HCT116 (cell line): ENCODE measurements around the gene STK40. TPM values are rescaled to one million over a fixed set of nuclear protein-coding genes. Genes with fewer than 3 reads are reported as not detected.

Source experiments
- ATAC-seq: fragments of 200-7000 bp; cut with Tn5 transposase; 2 replicates; pipeline ENCODE4 v1.9.1; 2020; ENCODE audit warnings: mild to moderate bottlenecking, moderate library complexity
- BruUV-seq: library from RNA; stranded (reverse); fragments of 400-500 nt; replicated peaks from 2 replicates; lab custom pipeline; 2021; lab: Mats Ljungman, UMichigan
- CTCF ChIA-PET: fragments of 300-600 bp; sonication (Branson Sonifier 250); formaldehyde crosslinking; loops from one replicate; lab custom pipeline; 2021; ENCODE audit warnings: antibody characterized with exemption; lab: Charles Lee
- POLR2A ChIA-PET: fragments of 300-600, 350-600 bp; sonication (Branson Sonifier 250); formaldehyde crosslinking; loops from one replicate; lab custom pipeline; 2021; ENCODE audit warnings: antibody characterized with exemption; lab: Charles Lee
- RAD21 ChIA-PET, 2 experiments: fragments of 300-600 bp; sonication (Branson Sonifier 250); formaldehyde crosslinking; loops; one replicate each; lab custom pipeline; 2023; ENCODE audit warnings: low total read pairs in 2 of 2; ENCODE audit not compliant: uncharacterized antibody in 2 of 2, unreplicated experiment in 2 of 2, low non-redundant PET in 1 of 2; lab: Charles Lee
- DNase-seq: peaks from one replicate; pipeline ENCODE4 v3.0.0-alpha.2; 2010; ENCODE audit warnings: low read depth, low spot score
- H2AFZ ChIP-seq: fragments of 200-600 bp; shearing (Covaris generic), sonication (generic); 2 replicates; pipeline ENCODE4 v1.6.1; 2017; ENCODE audit warnings: low read depth, mixed run types, mixed read lengths, antibody characterized with exemption, low read length; ENCODE audit not compliant: poor library complexity, severe bottlenecking
- H3K27ac ChIP-seq: 2 replicates; pipeline ENCODE4 v1.5.1; 2012; ENCODE audit warnings: low read depth, low read length
- H3K27me3 ChIP-seq: fragments of 200-600 bp; sonication (generic); 2 replicates; pipeline ENCODE4 v1.6.1; 2016; ENCODE audit warnings: mixed run types, low read length, mixed read lengths; ENCODE audit not compliant: insufficient read depth
- H3K36me3 ChIP-seq, 2 experiments: fragments of 200-500 bp in 1 of 2; fragments of 200-600 bp in 1 of 2; sonication (Bioruptor generic) in 1 of 2; sonication (generic) in 1 of 2; 2 replicates each; pipeline versions ENCODE4 v1.5.1 to v1.6.1; 2014 to 2016; ENCODE audit warnings: low read length in 2 of 2, inconsistent platforms in 1 of 2, mixed read lengths in 1 of 2, mixed run types in 1 of 2; ENCODE audit not compliant: insufficient read depth in 2 of 2, control insufficient read depth in 1 of 2
- H3K4me1 ChIP-seq, 2 experiments: fragments of 200-600 bp in 1 of 2; sonication (generic) in 1 of 2; 2 replicates each; pipeline versions ENCODE4 v1.5.1 to v1.6.1; 2012 to 2017; ENCODE audit warnings: low read length in 2 of 2, inconsistent platforms in 1 of 2, mild to moderate bottlenecking in 1 of 2, mixed read lengths in 1 of 2, mixed run types in 1 of 2, moderate library complexity in 1 of 2; ENCODE audit not compliant: insufficient read depth in 2 of 2, control insufficient read depth in 1 of 2
- H3K4me2 ChIP-seq: fragments of 200-600 bp; sonication (generic); 2 replicates; pipeline ENCODE4 v1.6.1; 2017; ENCODE audit warnings: mixed run types, low read length, mixed read lengths
- H3K4me3 ChIP-seq, 2 experiments: fragments of 200-600 bp in 1 of 2; sonication (generic) in 1 of 2; replicated peaks in 1 of 2; 2 replicates each; pipeline ENCODE4 v1.5.1; 2011 to 2016; ENCODE audit warnings: low read length in 2 of 2, control low read depth in 1 of 2, low read depth in 1 of 2, mild to moderate bottlenecking in 1 of 2, mixed read lengths in 1 of 2, mixed run types in 1 of 2
- H3K79me2 ChIP-seq: fragments of 200-600 bp; sonication (generic); 2 replicates; pipeline ENCODE4 v1.6.1; 2017; ENCODE audit warnings: mild to moderate bottlenecking, mixed run types, low read length, moderate library complexity, mixed read lengths; ENCODE audit not compliant: insufficient read depth
- H3K9ac ChIP-seq: fragments of 200-600 bp; sonication (generic); 2 replicates; pipeline ENCODE4 v1.6.1; 2016; ENCODE audit warnings: low read length, mixed read lengths
- H3K9me2 ChIP-seq: fragments of 200-600 bp; sonication (generic), shearing (Covaris generic); 2 replicates; pipeline ENCODE4 v1.6.1; 2017; ENCODE audit warnings: mixed run types, mild to moderate bottlenecking, moderate library complexity; ENCODE audit not compliant: insufficient read depth
- H3K9me3 ChIP-seq, 2 experiments: fragments of 200-500 bp in 1 of 2; fragments of 200-600 bp in 1 of 2; sonication (Bioruptor generic) in 1 of 2; sonication (generic) in 1 of 2; 2 replicates each; pipeline ENCODE4 v1.6.1; 2014 to 2017; ENCODE audit warnings: low read length in 2 of 2, mixed read lengths in 2 of 2, inconsistent platforms in 1 of 2, low read depth in 1 of 2, mild to moderate bottlenecking in 1 of 2, mixed run types in 1 of 2, moderate library complexity in 1 of 2; ENCODE audit not compliant: control insufficient read depth in 1 of 2, insufficient read depth in 1 of 2
- H4K20me1 ChIP-seq: fragments of 200-600 bp; sonication (generic), shearing (Covaris generic); 2 replicates; pipeline ENCODE4 v1.6.1; 2017; ENCODE audit warnings: mixed run types, mild to moderate bottlenecking, moderate library complexity; ENCODE audit not compliant: insufficient read depth
- CBX3 ChIP-seq: IDR thresholded peaks from 2 replicates; pipeline ENCODE4 v1.6.1; 2012; ENCODE audit warnings: low read depth
- EZH2phosphoT487 ChIP-seq: fragments of 200-600 bp; IDR thresholded peaks from 2 replicates; pipeline ENCODE4 v1.6.1; 2018; ENCODE audit warnings: antibody characterized with exemption, borderline replicate concordance
- POLR2AphosphoS5 ChIP-seq: IDR thresholded peaks from 2 replicates; pipeline ENCODE4 v1.6.1; 2011; ENCODE audit warnings: mild to moderate bottlenecking, low read depth, low read length, moderate library complexity
- SP1 ChIP-seq: IDR thresholded peaks from 2 replicates; pipeline ENCODE4 v1.6.1; 2012; ENCODE audit warnings: low read depth
- ZNF274 ChIP-seq: fragments of 200-500 bp; sonication (Bioruptor generic); IDR thresholded peaks from 2 replicates; pipeline ENCODE4 v1.6.1; 2014; ENCODE audit warnings: mild to moderate bottlenecking, low read depth, low read length, inconsistent platforms
- intact Hi-C: fragments of 100-400 bp; cut with micrococcal nuclease; formaldehyde crosslinking; loops from 2 replicates; pipeline ENCODE4 v1.10.0; 2022
- total RNA-seq: library from RNA; stranded (reverse); gene quantifications from one replicate; pipeline ENCODE4 v1.2.1, GENCODE V29; 2021; ENCODE audit not compliant: unreplicated experiment
- TF ChIP-seq, protein P1 (sequence below), 3 experiments: fragments of 200-600 bp in 1 of 3; sonication (generic) in 1 of 3; IDR thresholded peaks in 2 of 3; conservative IDR thresholded peaks in 1 of 3; 2 replicates each; pipeline ENCODE4 v1.5.1; 2012 to 2017; ENCODE audit warnings: low read depth in 2 of 3, low read length in 2 of 3, antibody characterized with exemption in 1 of 3, borderline replicate concordance in 1 of 3, control low read depth in 1 of 3, mild to moderate bottlenecking in 1 of 3, mixed read lengths in 1 of 3, mixed run types in 1 of 3, moderate library complexity in 1 of 3; ENCODE audit not compliant: insufficient read depth in 1 of 3
- TF ChIP-seq, protein P2 (sequence below): IDR thresholded peaks from 2 replicates; pipeline ENCODE4 v1.6.1; 2012
- TF ChIP-seq, protein P3 (sequence below): IDR thresholded peaks from 2 replicates; pipeline ENCODE4 v1.6.1; 2012

The STK40 gene
- total RNA-seq, 1 experiment from 2014 or later: 33.9 TPM

DNA sequence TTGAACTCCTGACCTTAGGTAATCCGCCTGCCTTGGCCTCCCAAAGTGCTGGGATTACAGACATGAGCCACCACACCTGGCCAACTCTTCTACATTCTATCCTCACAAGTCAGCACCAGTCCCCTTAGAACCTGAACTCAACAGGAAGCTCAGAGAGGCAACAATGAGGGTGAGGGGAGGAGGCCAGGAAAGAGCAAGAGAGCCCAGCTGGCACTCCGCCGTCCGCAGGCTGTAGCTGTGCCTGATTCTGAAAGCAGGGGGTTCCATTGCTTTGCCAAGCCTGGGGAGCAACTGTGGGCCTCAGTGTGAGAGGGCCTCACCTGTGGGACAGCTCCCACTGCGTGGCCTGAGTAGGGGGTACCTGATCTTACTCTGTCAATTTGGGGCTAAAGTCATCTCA, 18.7 kb downstream of the STK40 start:
- Histone ChIP-seq H3K27me3 (no peaks in the 10 kb centered on the region), H3K4me1 (peaks cover 13 to 25% of the 10 kb centered on the region in 2 experiments), H3K79me2 (peaks cover 48% of the 10 kb centered on the region), H3K27ac (no peak overlapping the region)
- POLR2A ChIA-PET: no interaction called here
- DNase-seq: no peak
- CTCF ChIA-PET: no interaction called here
- TF ChIP-seq, protein P1, sequence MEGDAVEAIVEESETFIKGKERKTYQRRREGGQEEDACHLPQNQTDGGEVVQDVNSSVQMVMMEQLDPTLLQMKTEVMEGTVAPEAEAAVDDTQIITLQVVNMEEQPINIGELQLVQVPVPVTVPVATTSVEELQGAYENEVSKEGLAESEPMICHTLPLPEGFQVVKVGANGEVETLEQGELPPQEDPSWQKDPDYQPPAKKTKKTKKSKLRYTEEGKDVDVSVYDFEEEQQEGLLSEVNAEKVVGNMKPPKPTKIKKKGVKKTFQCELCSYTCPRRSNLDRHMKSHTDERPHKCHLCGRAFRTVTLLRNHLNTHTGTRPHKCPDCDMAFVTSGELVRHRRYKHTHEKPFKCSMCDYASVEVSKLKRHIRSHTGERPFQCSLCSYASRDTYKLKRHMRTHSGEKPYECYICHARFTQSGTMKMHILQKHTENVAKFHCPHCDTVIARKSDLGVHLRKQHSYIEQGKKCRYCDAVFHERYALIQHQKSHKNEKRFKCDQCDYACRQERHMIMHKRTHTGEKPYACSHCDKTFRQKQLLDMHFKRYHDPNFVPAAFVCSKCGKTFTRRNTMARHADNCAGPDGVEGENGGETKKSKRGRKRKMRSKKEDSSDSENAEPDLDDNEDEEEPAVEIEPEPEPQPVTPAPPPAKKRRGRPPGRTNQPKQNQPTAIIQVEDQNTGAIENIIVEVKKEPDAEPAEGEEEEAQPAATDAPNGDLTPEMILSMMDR (IDR thresholded peaks at IDR 0.05 in 2 of 3, conservative IDR thresholded peaks at IDR 0.05 in 1 of 3; ENCODE audit: borderline replicate concordance in 1 of 3, insufficient read depth in 1 of 3, low read depth in 2 of 3, low read length in 2 of 3): no peak
- TF ChIP-seq SP1: no peak
- TF ChIP-seq POLR2AphosphoS5: no peak
- TF ChIP-seq, all 23 proteins: peak for 0
- H3K9me2 ChIP-seq: no peaks in the 10 kb centered on the region
- no TSS peak for BruUV-seq
- H3K9ac ChIP-seq: no peak overlapping the region
- H3K9me3 ChIP-seq: no peaks in the 10 kb centered on the region
- RAD21 ChIA-PET: no interaction called here
- no peak overlapping the region for H3K4me3 ChIP-seq
- H3K36me3 ChIP-seq: peaks cover 0 to 10% of the 10 kb centered on the region in 2 experiments; a peak in 1 of 4 replicates
- ATAC-seq: no peak
- H4K20me1 ChIP-seq: no peaks in the 10 kb centered on the region
- intact Hi-C loops: loop anchor here (5.0 kb wide), 1 partner anchor 270 kb away; no protein-coding TSS in a partner anchor
- H2AFZ ChIP-seq: no peak overlapping the region
- H3K4me2 ChIP-seq: no peak overlapping the region

DNA sequence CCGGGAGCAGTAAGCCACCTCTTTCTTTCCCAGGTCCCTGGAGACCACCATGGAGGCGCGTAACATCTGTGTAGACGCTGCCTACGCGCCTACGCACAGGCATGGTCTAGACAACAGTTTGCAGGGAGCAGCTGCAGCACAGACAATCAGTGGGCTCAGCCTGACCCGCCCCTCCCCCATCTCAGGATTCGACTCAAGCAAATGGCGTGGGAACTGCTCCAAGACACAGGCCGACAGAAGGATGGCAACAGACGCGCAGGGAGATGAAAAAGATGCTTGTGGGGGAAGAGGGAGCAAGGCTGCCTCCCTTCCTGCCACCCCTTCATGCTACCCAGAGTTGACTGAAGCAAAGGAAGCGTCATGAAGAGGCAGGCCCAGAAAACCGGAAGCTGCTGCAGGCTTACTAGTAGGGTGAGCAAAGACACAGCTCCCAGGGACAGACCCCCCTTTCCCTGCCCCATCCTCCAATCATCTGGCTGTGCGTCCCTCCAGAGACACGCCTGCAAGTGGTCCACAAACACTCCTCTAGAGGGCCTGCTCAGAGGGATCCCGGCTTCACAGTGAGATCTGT, 19.5 kb downstream of the STK40 start:
- intact Hi-C loops: loop anchor here (5.0 kb wide), 1 partner anchor 269 kb away; no protein-coding TSS in a partner anchor
- peaks cover 0 to 10% of the 10 kb centered on the region in 2 experiments; a peak in 1 of 4 replicates for H3K36me3 ChIP-seq

More for the DNA sequence above, 19.5 kb downstream of the STK40 start:
- Histone ChIP-seq H3K79me2 (peaks cover 41% of the 10 kb centered on the region), H3K4me2 (no peak overlapping the region), H3K9me3 (no peaks in the 10 kb centered on the region), H4K20me1 (no peaks in the 10 kb centered on the region), H3K9ac (no peak overlapping the region)
- CTCF ChIA-PET: no interaction called here
- no peak for DNase-seq
- no TSS peak for BruUV-seq
- TF ChIP-seq POLR2AphosphoS5 (no peak), CBX3 (no peak), EZH2phosphoT487 (no peak), SP1 (no peak), ZNF274 (no peak)
- TF ChIP-seq, protein P2, sequence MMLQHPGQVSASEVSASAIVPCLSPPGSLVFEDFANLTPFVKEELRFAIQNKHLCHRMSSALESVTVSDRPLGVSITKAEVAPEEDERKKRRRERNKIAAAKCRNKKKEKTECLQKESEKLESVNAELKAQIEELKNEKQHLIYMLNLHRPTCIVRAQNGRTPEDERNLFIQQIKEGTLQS: no peak
- TF ChIP-seq, protein P3, sequence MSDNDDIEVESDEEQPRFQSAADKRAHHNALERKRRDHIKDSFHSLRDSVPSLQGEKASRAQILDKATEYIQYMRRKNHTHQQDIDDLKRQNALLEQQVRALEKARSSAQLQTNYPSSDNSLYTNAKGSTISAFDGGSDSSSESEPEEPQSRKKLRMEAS: no peak
- TF ChIP-seq, all 23 proteins: peak for 0
- H3K27ac ChIP-seq: no peak overlapping the region
- H3K9me2 ChIP-seq: no peaks in the 10 kb centered on the region
- no peak overlapping the region for H2AFZ ChIP-seq
- no peaks in the 10 kb centered on the region for H3K27me3 ChIP-seq
- no peak overlapping the region for H3K4me3 ChIP-seq
- H3K4me1 ChIP-seq: peaks cover 9 to 17% of the 10 kb centered on the region in 2 experiments; a peak in 3 of 4 replicates
- no peak for ATAC-seq
- POLR2A ChIA-PET: no interaction called here
- RAD21 ChIA-PET: no interaction called here
